IMR-90 (cell line): ENCODE data around the gene C16orf89. TPM values are rescaled to one million over a fixed set of nuclear protein-coding genes. Genes with fewer than 3 reads are reported as not detected.

Experiments
- polyA plus RNA-seq, 3 experiments: library from polyadenylated mRNA; depleted of rRNA; stranded (reverse); fragments of >200 nt; gene quantifications; 2 replicates each; pipeline ENCODE4 v1.2.3, GENCODE V29; 2012; ENCODE audit warnings: low replicate concordance in 1 of 3
- total RNA-seq: library from RNA; depleted of rRNA; stranded (reverse); fragments of >200 nt; gene quantifications from 2 replicates; pipeline ENCODE4 v1.2.3, GENCODE V29; 2012; rRNA removed

The C16orf89 gene
- total and polyA plus RNA-seq, 2 of the 4 experiments (the other 2 are of a cell fraction) = 0.17 to 0.18 TPM

Other genes starting within 250 kb of the C16orf89 start
- gene GLYR1, start 218.7 kb downstream of the C16orf89 start, total RNA-seq = 26.0 and 27.8 TPM in 2 replicates
- gene GLYR1, start 218.7 kb downstream of the C16orf89 start, polyA plus RNA-seq (2012; rRNA removed) = 53.2 and 54.2 TPM in 2 replicates
- 5.7 and 7.8 TPM in 2 replicates for gene UBN1, start 218.5 kb downstream of the C16orf89 start, total RNA-seq
- gene UBN1, start 218.5 kb downstream of the C16orf89 start, polyA plus RNA-seq (2012; rRNA removed) = 12.9 and 16.3 TPM in 2 replicates
- gene PPL, start 128.8 kb downstream of the C16orf89 start, total RNA-seq = 0.28 and 0.36 TPM in 2 replicates
- gene PPL, start 128.8 kb downstream of the C16orf89 start, polyA plus RNA-seq (2012; rRNA removed) = 0.19 and 0.34 TPM in 2 replicates
- not detected in 2 replicates for gene SEC14L5, start 107.6 kb downstream of the C16orf89 start, total RNA-seq
- gene SEC14L5, start 107.6 kb downstream of the C16orf89 start, polyA plus RNA-seq (2012; rRNA removed) = 0.07 TPM in 1 of 2 replicates, not detected in the other
- gene NAGPA, start 32.0 kb downstream of the C16orf89 start, total RNA-seq = 5.3 and 6.5 TPM in 2 replicates
- gene NAGPA, start 32.0 kb downstream of the C16orf89 start, polyA plus RNA-seq (2012; rRNA removed) = 12.2 and 15.0 TPM in 2 replicates
- 34.7 and 41.0 TPM in 2 replicates for gene ALG1, start 5.9 kb upstream of the C16orf89 start, total RNA-seq
- gene ALG1, start 5.9 kb upstream of the C16orf89 start, polyA plus RNA-seq (2012; rRNA removed) = 30.4 and 30.9 TPM in 2 replicates
- gene EEF2KMT, start 31.8 kb upstream of the C16orf89 start, total RNA-seq = 16.4 and 19.0 TPM in 2 replicates
- 14.1 and 15.1 TPM in 2 replicates for gene EEF2KMT, start 31.8 kb upstream of the C16orf89 start, polyA plus RNA-seq (2012; rRNA removed)